HG02798 (cell line): Measurements from ENCODE around the gene C19orf44.

Experiments used
- ATAC-seq: cut with Tn5 transposase; IDR thresholded peaks from one replicate; pipeline ENCODE4 v1.9.1; 2021; ENCODE audit warnings: mild to moderate bottlenecking; ENCODE audit not compliant: unreplicated experiment, poor library complexity

Gene C19orf44

DNA sequence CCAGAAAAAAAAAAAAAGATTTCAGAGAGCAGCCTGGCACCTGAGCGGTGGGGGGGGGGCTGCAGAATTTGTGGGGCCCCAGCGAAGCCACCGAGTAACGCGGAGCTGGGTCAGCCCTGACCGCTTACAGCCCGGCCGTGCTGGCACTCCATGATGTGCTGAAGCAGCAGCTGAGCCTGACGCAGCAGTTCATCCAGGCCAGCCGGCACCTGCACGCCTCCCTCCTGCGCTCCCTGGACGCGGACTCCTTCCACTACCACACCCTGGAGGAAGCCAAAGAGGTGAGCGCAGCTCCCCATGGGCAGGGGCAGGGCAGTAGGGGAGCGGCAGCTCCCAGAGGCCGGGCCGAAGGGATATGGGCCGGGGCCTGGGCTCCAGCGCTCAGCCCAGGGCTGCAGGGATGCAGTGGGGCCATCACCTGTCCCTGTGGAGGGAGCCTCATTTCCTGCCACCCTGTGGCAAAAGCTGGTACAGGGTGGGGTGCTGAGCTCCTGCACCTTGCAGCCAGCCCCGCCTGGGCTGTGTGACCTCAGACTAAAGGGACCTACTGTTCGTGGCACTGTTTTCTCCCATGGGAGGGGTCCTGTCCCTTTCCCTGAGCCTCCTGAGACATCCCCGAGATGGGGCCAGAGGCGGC is 18.3 kb downstream of the C19orf44 start:
- no peak for ATAC-seq

DNA sequence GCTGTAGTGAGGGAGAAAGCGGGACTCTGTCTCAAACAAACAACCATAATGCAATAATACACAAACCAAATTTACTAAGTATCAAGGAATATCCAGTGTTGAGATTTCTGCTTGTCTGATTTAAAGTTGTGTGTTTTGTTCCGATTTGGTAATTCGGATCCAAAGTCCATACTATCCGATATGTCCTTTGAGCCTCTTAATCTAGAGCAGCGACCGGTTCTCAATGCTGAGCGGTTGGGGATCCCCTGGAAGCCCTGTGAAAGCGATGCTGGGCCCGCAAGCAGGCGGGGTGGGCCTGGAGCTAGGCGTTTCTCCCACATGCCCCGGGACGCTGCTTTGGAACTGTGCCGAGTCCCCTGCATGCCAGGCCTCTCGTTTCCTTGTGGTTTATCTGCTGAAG is 20.2 kb downstream of the C19orf44 start:
- ATAC-seq, result no peak

GRCh38 chr19:16516923-16517610 is 20.9 kb downstream of the C19orf44 start:
- ATAC-seq, result no peak

DNA sequence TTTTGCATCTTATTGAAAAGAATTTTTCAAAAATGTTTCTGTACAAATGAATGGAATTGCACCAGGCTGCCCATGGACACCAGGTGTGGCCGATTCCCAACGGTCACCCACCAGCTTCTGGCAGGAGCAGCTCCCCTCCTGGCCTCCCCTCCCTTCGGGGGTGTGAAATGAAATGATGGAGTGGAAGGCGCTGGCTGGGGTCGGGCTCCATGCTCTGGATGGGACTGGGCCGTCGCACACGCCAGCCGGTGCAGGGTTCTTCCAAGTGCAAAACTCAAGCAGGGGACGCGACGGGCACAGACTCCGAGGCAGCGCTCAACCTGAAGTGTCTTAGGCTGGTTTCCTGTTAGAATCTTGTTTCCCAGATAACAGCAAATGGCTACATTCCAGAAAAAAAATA is 21.9 kb downstream of the C19orf44 start:
- ATAC-seq, result no peak

GRCh38 chr19:16518483-16519229 is 22.5 kb downstream of the C19orf44 start:
- ATAC-seq, result no peak

DNA sequence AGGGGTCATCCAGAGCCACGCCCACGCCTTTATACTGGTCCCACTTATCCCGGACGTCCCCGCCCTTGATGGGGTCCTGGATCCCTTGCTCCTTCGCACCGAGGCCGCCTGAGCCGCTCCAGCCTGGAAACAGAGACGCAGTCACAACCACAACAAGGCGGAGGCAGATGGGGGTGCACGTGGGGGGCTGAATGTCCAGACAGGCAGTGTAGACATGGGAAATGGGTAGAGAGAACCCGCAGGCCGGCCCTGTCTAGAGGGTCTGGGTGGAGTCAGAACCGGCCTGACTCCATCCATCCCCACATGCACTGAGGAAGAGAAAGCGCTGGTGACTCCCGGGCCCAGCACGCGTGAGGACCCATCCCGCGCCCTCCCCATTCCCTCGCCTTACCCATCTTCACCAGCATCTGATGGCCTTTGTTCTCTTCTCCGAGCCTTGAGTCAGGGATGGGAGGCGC is 23.1 kb downstream of the C19orf44 start:
- ATAC-seq, result no peak

DNA sequence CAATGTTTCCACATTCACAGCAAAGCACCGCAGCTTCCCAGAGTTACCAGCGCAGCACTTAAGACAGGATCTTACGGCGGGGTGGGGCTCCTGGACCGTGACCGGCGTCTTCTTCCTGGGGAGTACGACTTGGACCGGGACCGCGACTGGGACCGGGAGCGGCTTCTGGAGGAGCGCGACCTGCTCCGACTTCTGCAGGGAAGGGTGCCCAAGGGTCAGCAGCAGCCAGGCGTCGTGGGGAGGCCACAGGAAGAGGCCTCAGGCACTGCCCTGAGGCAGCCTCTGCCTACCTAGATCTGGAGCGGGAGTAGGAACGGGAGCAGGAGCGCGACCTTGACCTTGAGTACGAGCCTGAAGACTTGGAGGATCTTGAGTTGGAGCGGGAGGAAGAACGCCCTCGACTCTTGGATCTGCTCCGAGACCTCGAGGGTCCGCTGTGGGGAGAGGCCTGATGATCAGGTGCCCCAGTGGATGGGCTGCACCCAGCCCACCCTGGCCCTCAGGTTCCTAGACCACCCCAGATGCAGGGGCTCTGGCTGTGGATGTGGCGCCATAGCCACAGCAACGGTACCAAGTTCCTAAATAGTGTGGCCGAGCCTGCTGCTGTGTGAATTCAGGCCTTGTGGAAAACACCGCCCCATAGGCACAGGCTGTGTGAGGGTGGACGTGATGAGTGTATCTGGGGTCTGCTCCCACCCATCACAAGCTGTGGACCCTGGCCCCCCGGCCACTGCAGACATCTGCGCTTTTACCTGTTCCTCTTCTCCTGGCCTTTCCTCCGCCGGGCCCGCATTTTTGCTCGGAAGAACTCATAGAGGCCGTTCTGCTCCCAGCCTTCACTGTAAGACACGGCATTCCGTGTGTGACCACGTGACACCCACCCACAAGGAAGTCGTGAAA is 24.1 kb downstream of the C19orf44 start:
- ATAC-seq, result no peak

GRCh38 chr19:16520986-16521624 is 24.9 kb downstream of the C19orf44 start:
- no peak for ATAC-seq

DNA sequence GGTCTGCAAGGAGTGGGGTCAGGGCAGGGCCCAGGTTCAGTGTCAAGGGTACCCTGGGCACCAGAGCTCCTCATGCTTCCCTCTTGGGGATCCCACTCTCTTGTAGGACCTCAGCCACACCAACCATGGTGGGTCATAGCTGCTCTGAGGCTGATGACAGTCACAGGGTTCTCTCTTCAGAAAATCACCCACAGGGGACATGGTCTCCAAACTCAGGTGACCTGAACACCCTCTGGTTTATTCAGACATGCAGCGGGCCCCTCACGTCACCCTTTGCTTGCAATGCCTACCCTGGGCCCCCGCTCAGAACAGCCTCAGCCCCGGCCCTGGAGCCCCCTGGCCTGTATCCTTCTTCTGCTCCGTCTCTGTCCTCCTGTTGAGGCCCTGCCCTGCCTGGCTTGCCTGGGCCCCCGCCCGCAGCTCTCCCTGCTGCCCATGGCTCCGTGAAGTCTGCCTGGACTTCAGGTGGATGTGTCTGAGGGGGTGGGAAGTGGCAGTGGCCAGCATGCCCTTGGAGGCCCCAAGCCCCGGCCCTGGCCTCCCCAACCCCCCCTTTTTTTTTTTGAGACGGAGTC is 25.6 kb downstream of the C19orf44 start:
- ATAC-seq, result no peak

DNA sequence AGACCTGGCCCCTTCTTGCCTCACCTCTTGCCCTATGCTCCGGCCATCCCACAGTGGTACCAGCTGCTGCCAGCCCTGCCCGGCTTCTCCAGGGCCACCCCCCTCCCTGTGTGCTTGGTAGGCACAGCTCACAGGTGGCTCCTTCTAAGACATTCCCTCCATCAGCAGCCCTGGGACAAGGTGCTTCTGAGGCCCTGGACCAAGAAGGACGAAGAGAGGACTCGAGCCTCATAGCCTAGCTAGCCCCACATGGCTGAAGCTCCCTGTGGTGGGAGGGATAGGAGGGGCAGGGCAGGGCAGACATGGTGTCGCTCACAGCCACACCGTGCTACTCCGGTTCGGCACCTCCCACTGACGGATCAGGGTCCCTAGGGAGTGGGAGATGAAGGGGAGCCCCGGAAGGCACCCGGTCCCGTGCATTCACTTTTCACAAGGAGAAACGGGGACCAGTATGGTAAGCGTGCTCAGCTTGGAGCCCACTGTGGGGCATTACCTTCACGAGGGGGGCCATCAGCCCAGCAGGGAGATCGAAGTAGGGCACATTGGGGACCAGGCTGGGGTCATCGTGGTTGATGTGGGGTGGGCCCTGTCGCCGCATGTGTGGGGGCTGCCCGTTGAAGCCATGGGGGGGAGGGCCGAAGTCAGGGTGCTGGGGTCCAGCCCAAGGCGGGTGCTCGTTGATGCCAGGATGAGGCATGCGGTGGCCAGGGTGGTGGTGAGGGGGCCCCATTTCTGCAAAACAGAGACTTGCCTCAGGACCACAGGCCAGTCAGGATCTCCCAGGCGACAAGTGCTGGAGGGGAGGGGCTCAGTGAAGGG is 26.6 kb downstream of the C19orf44 start:
- no peak for ATAC-seq

GRCh38 chr19:16524991-16525734 is 29.0 kb downstream of the C19orf44 start:
- ATAC-seq, result no peak

DNA sequence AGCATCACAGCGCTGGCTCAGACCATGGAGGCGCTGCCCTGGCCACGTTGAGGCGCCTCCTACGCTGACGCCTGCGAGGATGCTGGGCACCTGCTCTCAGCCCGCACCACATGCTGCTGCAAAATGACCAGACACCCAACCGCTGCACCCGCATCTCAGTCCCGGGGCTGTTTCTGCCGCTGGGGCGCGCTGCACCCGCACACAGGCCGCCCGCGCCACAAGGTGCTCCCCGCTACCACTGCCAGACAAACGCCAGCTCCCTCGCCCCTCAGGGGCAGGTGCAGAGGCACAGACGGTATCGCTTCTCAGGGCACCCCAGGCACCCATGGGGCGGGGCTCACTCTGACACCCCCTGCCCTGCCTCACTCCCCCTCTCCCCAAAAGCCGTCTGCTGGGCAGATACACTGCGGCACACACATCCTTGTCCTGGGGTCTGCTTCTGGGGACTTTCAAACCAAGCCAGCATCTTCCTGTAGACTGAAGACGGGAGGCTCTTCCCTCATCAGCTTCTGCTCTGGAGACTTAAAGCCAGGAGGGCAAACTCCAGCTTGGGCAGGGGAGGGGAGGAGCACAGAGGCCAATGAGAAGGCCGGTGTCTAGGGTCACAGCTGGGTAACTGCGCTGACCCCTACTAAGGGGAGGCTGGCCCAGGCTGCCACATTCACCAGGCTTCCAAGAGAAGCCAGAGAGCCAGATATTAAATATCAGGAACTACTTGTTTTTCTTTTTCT is 29.7 kb downstream of the C19orf44 start:
- ATAC-seq, result no peak

- no peak for ATAC-seq
These were observed 31.2 kb downstream of the C19orf44 start for GRCh38 chr19:16527334-16527935.

DNA sequence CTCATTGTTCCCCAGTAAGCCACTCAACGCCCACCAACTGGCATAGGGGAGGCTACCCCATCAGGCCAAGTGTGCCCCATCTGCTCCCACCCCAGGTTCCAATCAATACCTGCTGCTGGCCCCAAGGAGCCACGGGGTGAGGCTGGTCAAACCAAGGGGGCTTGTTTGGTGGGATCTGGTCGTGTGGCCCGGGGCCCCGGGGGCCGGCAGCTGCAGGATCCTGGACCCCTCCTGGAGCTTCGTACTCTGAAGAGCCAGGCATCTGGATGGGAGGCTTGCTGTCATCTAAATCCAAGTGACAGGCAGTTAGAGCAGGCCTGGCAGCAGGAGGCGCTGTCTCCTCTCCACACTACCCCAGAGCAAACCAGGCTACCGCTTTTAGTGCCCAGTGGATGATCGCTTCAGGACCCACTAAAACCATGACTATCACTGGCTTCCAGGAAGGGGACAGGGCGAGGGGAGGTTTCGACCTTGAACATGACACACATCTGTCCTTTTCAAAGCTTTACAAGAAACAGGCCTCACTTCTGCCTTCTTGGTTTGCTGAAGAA is 31.9 kb downstream of the C19orf44 start:
- no peak for ATAC-seq

DNA sequence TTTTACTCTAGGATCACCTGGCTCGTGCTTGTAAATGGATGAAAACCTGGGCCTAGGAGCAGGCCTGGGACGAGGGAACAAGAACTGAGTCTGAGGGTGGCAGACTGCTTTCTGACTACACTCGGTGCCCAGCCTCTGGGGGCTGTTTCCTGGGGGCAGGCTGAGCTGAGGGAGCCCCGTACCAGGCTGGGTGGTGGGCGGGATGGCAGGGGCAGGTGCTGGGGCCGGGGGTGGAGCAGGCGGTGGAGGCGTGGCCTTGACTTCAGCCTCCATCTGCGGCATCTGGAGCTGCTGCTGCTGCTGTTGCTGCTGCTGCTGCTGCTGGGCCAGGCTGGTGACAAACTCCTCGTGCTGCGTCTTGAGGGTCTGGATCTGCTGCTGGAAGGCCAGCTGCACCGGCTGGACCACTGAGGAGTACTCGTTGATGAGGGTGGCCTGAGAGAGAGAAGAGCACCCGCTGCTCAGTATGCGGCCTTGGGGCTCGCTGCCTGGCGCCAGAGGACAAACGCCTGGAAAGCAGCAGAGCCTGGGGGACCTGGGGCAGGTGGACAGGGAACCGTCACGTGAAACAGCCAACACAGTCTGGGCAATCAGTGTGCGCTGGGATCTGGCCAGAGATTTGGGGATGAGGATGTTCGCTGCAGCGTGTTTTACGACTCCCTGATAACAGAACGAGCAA is 33.4 kb downstream of the C19orf44 start:
- ATAC-seq, result no peak
